Measurements from ENCODE around the gene CDKAL1. TPM values are rescaled to one million over a fixed set of nuclear protein-coding genes. Genes with fewer than 3 reads are reported as not detected.

The CDKAL1 gene
- total and polyA plus RNA-seq, 2 of the 13 experiments (the other 11 are each of a cell fraction or from before 2014, with no cell fraction given): 9.5 to 27.7 TPM

DNA sequence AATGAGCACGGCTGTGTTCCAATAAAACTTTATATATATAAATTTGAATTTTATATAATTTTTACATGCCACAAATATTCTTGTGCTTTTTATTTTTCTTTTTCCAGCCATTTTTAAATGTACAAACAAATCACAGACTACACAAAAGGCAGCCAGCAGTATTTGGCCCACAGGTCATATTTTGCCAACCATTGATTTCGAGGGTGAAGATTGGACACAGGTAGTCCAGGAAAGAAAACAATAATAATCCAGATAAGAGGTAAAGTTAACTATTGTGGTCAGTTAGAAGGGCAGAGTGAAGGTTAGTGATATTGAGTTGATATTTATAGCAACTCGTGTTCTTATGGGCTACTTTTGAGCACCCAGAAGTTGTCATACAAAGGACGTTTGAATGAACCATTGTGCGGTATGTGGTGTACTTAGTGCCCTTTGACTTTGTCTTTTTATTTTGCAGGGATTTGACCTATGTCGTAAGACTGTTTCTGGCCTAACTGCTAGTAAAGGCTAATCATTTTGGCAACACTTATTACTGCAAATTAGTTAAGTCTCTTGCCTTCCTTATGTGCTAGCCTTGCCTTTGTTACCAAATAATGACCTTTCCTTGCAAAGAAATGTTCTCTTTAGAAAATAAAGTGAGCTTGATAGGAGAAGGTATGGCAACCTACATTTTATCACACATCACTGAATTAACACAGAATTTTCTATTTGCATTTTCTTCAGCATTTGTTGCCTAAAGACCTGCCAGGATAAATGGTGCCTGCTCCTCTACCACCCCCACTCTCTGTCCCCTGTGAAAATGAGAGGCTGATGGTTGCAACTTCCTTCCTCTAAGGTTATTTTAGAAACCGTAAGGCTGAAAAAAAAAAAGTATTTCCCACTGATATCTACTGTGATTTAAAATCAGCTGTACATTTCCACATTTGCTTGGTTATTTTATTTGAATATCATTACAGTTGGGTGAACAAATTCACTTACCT lies 565.4 kb downstream of the CDKAL1 start (continued):
- TF ChIP-seq, protein P1, sequence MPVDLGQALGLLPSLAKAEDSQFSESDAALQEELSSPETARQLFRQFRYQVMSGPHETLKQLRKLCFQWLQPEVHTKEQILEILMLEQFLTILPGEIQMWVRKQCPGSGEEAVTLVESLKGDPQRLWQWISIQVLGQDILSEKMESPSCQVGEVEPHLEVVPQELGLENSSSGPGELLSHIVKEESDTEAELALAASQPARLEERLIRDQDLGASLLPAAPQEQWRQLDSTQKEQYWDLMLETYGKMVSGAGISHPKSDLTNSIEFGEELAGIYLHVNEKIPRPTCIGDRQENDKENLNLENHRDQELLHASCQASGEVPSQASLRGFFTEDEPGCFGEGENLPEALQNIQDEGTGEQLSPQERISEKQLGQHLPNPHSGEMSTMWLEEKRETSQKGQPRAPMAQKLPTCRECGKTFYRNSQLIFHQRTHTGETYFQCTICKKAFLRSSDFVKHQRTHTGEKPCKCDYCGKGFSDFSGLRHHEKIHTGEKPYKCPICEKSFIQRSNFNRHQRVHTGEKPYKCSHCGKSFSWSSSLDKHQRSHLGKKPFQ (CRISPR knock-in tag; IDR thresholded peaks at IDR 0.05; ENCODE audit: insufficient replicate concordance): no peak
- TF ChIP-seq, protein P2, sequence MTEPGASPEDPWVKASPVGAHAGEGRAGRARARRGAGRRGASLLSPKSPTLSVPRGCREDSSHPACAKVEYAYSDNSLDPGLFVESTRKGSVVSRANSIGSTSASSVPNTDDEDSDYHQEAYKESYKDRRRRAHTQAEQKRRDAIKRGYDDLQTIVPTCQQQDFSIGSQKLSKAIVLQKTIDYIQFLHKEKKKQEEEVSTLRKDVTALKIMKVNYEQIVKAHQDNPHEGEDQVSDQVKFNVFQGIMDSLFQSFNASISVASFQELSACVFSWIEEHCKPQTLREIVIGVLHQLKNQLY (CRISPR knock-in tag; IDR thresholded peaks at IDR 0.05): no peak
- TF ChIP-seq ZFYVE20 (CRISPR knock-in tag; IDR thresholded peaks at IDR 0.05; ENCODE audit: borderline replicate concordance, low read depth) (no peak), SOX13 (IDR thresholded peaks at IDR 0.05) (no peak), SOX13 (CRISPR knock-in tag; conservative IDR thresholded peaks at IDR 0.05 in 1 of 2, IDR thresholded peaks at IDR 0.05 in 1 of 2) (peak in 1 of 2 experiments; percentile 78; a peak in 2 of 4 replicates), EED (CRISPR knock-in tag; IDR thresholded peaks at IDR 0.05) (no peak), SAP130 (CRISPR knock-in tag; IDR thresholded peaks at IDR 0.05; ENCODE audit: low read depth) (no peak), CEBPB (IDR thresholded peaks at IDR 0.05; ENCODE audit: borderline replicate concordance, low read depth, low read length) (0 out of 2 replicates have a peak, but pooled peaks have one; percentile 17), ZMYM4 (CRISPR knock-in tag; IDR thresholded peaks at IDR 0.05) (peak; percentile 67; the same call in 1 of the 2 replicates), NFIC (IDR thresholded peaks at IDR 0.05; ENCODE audit: low read length) (no peak), YEATS2 (CRISPR knock-in tag; IDR thresholded peaks at IDR 0.05; ENCODE audit: borderline replicate concordance) (no peak), ZNF883 (CRISPR knock-in tag; IDR thresholded peaks at IDR 0.05; ENCODE audit: not compliant biosample characterization) (no peak)
- TF ChIP-seq, protein P3, sequence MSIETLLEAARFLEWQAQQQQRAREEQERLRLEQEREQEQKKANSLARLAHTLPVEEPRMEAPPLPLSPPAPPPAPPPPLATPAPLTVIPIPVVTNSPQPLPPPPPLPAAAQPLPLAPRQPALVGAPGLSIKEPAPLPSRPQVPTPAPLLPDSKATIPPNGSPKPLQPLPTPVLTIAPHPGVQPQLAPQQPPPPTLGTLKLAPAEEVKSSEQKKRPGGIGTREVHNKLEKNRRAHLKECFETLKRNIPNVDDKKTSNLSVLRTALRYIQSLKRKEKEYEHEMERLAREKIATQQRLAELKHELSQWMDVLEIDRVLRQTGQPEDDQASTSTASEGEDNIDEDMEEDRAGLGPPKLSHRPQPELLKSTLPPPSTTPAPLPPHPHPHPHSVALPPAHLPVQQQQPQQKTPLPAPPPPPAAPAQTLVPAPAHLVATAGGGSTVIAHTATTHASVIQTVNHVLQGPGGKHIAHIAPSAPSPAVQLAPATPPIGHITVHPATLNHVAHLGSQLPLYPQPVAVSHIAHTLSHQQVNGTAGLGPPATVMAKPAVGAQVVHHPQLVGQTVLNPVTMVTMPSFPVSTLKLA (IDR thresholded peaks at IDR 0.05): no peak
- TF ChIP-seq, protein P4, sequence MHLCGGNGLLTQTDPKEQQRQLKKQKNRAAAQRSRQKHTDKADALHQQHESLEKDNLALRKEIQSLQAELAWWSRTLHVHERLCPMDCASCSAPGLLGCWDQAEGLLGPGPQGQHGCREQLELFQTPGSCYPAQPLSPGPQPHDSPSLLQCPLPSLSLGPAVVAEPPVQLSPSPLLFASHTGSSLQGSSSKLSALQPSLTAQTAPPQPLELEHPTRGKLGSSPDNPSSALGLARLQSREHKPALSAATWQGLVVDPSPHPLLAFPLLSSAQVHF (CRISPR knock-in tag; IDR thresholded peaks at IDR 0.05): no peak
- TF ChIP-seq, protein P5, sequence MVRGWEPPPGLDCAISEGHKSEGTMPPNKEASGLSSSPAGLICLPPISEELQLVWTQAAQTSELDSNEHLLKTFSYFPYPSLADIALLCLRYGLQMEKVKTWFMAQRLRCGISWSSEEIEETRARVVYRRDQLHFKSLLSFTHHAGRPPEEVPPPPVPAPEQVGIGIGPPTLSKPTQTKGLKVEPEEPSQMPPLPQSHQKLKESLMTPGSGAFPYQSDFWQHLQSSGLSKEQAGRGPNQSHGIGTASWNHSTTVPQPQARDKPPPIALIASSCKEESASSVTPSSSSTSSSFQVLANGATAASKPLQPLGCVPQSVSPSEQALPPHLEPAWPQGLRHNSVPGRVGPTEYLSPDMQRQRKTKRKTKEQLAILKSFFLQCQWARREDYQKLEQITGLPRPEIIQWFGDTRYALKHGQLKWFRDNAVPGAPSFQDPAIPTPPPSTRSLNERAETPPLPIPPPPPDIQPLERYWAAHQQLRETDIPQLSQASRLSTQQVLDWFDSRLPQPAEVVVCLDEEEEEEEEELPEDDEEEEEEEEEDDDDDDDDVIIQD (CRISPR knock-in tag; IDR thresholded peaks at IDR 0.05; ENCODE audit: low read depth): no peak; the same call in 1 of the 2 replicates
- TF ChIP-seq, protein P6, sequence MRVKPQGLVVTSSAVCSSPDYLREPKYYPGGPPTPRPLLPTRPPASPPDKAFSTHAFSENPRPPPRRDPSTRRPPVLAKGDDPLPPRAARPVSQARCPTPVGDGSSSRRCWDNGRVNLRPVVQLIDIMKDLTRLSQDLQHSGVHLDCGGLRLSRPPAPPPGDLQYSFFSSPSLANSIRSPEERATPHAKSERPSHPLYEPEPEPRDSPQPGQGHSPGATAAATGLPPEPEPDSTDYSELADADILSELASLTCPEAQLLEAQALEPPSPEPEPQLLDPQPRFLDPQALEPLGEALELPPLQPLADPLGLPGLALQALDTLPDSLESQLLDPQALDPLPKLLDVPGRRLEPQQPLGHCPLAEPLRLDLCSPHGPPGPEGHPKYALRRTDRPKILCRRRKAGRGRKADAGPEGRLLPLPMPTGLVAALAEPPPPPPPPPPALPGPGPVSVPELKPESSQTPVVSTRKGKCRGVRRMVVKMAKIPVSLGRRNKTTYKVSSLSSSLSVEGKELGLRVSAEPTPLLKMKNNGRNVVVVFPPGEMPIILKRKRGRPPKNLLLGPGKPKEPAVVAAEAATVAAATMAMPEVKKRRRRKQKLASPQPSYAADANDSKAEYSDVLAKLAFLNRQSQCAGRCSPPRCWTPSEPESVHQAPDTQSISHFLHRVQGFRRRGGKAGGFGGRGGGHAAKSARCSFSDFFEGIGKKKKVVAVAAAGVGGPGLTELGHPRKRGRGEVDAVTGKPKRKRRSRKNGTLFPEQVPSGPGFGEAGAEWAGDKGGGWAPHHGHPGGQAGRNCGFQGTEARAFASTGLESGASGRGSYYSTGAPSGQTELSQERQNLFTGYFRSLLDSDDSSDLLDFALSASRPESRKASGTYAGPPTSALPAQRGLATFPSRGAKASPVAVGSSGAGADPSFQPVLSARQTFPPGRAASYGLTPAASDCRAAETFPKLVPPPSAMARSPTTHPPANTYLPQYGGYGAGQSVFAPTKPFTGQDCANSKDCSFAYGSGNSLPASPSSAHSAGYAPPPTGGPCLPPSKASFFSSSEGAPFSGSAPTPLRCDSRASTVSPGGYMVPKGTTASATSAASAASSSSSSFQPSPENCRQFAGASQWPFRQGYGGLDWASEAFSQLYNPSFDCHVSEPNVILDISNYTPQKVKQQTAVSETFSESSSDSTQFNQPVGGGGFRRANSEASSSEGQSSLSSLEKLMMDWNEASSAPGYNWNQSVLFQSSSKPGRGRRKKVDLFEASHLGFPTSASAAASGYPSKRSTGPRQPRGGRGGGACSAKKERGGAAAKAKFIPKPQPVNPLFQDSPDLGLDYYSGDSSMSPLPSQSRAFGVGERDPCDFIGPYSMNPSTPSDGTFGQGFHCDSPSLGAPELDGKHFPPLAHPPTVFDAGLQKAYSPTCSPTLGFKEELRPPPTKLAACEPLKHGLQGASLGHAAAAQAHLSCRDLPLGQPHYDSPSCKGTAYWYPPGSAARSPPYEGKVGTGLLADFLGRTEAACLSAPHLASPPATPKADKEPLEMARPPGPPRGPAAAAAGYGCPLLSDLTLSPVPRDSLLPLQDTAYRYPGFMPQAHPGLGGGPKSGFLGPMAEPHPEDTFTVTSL (CRISPR knock-in tag; IDR thresholded peaks at IDR 0.05; ENCODE audit: borderline replicate concordance): no peak
